Dedifferentiated amniotic fluid mesenchymal stem cell (primary cell): ENCODE measurements around the gene PAX8.
"Not testable (repeated sequence)": the region's sequence is repeated elsewhere in the genome, so short reads cannot be mapped to it uniquely, and the experiment has no call there.

Experiments used
- DNase-seq: peaks from one replicate; pipeline ENCODE4 v3.0.0-alpha.2; 2016; ENCODE audit errors: extremely low spot score

The PAX8 gene

DNA sequence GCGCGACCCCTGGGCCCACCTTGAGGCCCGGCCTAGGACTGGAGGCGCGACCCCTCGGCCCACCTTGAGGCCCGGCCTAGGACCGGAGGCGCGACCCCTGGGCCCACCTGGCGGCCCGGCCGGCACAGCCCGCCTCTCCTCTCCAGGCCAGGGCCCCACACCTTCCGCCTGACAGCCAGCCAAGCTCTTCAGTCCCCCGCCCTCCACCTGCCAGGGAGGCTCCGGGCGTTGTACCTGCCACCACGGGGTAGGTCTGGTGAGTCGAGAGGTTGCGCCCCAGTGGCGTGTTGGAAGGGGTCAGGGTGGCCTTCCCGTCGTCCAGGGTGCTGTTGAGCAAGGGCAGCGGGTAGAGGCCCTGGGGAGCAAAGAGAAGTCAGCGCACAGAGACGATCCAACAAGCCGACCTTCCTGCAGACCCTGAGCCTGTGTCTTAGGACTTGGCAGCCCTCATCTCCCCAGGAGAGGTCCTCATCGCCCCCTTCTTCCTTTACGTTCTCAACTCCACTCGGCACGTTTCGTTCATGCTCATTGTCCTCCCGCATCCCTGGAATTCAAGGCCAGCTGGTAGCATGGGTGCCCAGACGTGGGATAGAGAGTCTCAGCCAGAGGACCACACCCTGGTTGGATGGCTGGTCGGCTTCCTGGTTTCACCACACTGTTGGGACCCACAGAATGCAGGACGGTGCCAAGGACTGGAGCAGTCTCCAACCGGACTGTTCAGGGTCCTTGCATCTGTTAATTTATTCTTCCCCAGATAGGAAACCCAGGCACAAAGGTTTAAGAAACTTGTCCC, 42.2 kb downstream of the PAX8 start:
- no peak for DNase-seq

DNA sequence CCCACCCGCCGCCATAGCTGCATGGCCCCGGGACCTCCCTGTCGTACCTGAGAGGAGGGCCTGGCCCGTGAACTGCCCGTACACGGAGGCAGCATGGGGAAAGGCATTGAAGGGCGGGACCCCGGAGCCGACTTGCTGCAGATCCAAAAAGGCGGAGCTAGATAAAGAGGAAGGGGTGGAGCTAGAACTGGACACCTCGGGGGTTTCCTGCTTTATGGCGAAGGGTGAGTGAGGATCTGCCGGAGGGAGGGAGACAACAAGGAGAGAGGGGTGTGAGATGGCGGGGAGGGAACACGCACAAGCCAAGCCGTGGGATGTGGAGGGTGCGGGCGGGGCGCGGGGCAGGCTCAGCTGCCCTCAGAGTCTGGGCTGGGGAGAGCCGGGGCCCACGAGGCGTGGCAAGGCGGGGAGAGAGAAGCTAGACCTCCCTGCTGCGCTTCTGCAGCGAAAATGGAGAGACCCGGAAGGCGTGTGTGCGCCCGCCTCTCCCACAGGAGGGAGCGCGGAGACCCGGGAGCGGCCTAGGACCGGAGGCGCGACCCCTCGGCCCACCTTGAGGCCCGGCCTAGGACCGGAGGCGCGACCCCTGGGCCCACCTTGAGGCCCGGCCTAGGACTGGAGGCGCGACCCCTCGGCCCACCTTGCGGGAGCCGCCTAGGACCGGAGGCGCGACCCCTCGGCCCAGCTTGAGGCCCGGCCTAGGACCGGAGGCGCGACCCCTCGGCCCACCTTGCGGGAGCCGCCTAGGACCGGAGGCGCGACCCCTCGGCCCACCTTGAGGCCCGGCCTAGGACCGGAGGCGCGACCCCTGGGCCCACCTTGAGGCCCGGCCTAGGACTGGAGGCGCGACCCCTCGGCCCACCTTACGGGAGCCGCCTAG, 43.1 kb downstream of the PAX8 start:
- not testable (repeated sequence) for DNase-seq

DNA sequence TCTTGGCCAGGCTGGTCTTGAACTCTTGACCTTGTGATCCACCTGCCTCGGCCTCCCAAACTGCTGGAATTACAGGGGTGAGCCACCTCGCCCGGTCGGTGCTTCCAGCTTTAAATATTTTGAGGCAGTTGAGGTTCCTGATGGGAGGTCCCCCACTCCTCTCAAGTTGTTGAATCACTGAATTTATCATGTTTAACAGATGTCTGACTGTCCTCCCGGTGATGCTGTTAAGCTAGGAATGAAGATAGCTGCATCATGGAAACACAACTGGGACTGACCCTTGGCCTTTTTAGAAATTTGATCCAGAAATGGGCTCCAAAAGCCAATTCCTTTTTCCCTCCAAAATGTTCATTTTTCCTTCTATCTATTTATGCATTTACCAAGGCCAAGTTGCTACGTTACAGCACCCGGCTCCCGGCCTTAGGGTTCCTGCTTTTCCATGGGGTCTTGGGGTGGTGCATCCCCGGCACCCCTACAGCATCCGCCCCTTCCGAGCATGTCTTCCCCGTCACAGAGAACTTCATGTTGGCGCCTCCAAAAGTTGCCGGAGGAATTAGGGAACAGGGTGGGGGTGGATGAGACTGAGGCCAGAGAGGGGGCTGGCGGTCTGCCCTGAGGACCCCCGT, 43.9 kb downstream of the PAX8 start:
- no peak for DNase-seq

GRCh38 chr2:113233593-113234550, 44.8 kb downstream of the PAX8 start:
- no peak for DNase-seq

DNA sequence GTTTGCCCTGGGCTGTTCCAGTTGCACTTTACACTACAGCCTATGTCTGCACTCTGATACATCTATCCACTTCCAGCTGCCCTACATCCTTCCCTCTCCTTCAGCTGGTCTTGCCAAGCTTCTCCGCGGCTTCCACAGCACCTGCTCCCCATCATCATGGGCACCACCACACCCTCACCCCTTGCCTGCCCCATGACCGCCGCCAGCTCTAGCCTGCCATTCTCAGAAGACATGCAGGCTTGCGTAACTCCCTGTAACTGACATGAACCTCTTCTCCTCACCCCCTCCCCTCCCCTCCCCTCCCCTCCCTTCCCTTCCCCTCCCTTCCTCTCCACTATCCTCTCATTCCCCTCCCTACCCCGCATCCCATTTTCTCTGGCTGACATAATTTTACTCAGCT, 46.0 kb downstream of the PAX8 start:
- no peak for DNase-seq

- DNase-seq, result no peak
Observed at GRCh38 chr2:113232123-113232522, 46.6 kb downstream of the PAX8 start.

DNA sequence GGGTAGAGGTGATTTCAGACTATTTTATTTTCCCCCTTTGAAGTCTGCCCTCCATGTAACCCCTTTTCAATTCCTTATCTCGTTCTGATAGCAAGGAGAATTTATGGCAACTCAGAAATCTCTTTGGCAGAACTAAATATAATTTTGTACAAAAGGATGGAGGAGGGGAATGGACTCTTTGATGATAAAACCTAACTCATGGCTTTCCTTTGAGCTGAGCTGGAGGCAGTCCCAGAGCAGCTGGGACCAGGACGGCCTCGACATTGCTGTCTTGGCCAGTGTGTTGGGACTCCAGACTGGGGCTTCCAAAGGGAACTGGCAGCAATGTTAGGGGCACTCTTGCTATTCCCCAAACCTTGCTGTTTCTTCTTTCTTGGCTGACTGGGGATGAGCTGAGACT, 47.7 kb downstream of the PAX8 start:
- DNase-seq, result no peak

- no peak for DNase-seq
Observed at GRCh38 chr2:113230531-113230930, 48.2 kb downstream of the PAX8 start.

DNA sequence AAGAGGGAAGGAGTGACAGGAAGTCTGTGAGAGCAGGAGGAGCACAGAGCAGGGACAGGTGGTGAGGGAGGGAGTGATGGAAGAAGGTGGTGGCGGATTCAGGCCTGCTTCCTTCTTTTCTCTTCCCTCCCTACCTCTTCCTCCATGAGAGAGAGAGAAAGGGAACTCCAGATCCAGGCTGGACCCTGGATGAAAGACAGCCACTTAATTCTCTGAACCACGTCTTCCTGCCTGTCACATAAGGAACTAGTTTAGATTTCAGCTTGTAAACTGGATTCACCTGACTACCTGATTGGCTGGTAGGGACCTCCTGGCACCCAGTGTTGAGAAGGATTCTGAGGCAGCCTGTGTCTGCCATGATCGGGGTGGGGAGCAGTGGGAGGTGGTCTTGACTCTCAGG, 48.9 kb downstream of the PAX8 start:
- DNase-seq, result no peak

- no peak for DNase-seq
Observed at GRCh38 chr2:113228991-113229716, 49.6 kb downstream of the PAX8 start.

GRCh38 chr2:113228351-113228750, 50.4 kb downstream of the PAX8 start:
- no peak for DNase-seq

DNA sequence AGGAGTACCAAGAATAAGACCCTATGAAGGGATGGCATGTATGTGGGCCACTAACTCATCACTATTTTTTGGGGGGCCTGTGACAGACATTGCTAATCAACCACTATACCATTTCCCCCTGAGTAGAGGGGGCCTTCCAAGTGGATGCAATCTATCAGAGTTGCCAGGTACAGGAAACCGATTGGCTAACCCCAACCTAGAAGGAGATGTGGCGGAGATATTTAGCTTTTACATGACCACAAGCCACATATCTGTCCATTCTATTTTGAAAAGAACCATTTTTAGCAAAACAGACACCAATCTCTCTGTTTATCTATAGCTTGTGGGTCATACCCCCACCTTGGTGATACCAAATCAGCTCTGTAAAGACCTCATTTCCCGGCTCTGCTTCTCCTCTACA, 51.0 kb downstream of the PAX8 start:
- no peak for DNase-seq

- DNase-seq, result no peak
Observed at GRCh38 chr2:113227290-113227689, 51.4 kb downstream of the PAX8 start.

DNA sequence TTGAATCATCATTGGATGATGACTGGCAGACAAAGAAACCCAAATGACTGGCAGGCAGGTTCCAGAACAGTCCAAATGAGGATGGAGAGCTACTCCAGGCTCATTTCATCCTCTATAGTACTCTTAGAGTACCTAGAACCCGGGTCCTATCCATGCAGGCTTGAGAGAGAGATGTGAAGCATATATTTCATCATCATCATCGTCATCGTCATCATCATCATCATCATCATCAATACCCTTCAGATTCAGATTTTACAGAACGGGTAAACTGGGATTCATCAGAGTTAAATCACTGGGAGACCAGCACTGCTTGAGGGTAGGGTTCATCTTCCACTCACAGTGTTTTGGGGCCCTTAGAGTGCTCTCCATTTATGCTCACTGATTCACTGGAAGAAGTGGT, 52.3 kb downstream of the PAX8 start:
- DNase-seq, result no peak

- peak; percentile 38 for DNase-seq
Observed at GRCh38 chr2:113225263-113226259, 53.2 kb downstream of the PAX8 start.

GRCh38 chr2:113224647-113225236, 54.0 kb downstream of the PAX8 start:
- DNase-seq, result no peak

DNA sequence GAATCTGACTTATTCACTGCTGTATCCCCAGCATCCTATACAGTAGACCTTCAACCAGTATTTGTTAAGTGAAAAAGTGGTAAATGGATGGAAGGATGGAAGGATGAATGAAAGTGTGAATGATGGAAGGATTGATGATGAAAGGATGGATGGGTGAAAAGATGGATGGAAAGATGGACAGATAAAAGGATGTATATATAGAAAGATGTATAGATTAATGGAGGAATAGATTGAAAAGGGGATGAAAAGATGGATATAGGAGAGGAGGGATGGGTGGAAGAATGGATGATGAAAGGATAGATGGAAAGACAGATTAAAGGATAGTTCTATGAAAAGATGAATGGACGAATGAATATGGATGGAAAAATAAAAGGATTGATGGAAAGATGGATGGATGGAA, 54.9 kb downstream of the PAX8 start:
- no peak for DNase-seq

DNA sequence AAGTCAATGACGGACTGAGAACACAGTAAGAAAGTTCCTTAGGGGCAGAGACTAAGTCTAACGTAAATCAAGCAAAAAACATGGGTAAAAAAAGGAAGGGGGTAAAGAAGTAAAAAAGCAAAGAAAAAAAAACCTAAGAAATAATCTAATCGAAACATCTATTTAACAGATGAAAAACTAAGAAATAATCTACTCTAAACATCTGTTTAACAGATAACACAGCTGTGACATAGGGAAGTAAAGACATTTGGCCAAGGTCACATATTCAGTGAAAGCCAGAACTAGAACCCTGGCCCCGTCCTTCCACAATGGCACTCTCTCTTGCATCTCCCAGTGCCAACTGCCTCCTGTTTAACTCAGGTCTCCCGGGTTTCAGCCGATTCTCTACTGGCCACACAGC, 56.9 kb downstream of the PAX8 start:
- no peak for DNase-seq
